Gastrocnemius medialis (tissue), 4 donors: ENCODE measurements around the gene TFEB. TPM values are rescaled to one million over a fixed set of nuclear protein-coding genes. Genes with fewer than 3 reads are reported as not detected.

Experiments used
- ATAC-seq, 2 donors: fragments of 150-250 bp; one replicate each; pipeline ENCODE4 v1.9.1; 2016
- DNase-seq, 2 donors: peaks; one replicate each; pipeline ENCODE4 v3.0.0-alpha.2; 2019
- H3K27ac ChIP-seq, 4 donors: fragments of 200-600 bp; sonication (generic); 1 replicate in 1 of 4; 2 replicates in 3 of 4; pipeline ENCODE4 v1.5.1; 2016 to 2018; ENCODE audit warnings: mild to moderate bottlenecking in 2 of 4, moderate library complexity in 1 of 4
- H3K27me3 ChIP-seq, 3 donors: fragments of 200-600 bp; sonication (generic) in 2 of 3; 1 replicate in 1 of 3; 2 replicates in 2 of 3; pipeline versions ENCODE4 v1.5.1 to v1.6.0; 2016 to 2019; ENCODE audit warnings: mild to moderate bottlenecking in 1 of 3, moderate library complexity in 1 of 3
- H3K36me3 ChIP-seq, 2 donors: fragments of 200-600 bp; sonication (generic) in 1 of 2; one replicate each; pipeline ENCODE4 v1.5.1; 2017 to 2018
- H3K4me1 ChIP-seq, 2 donors: fragments of 200-600 bp; sonication (generic) in 1 of 2; one replicate each; pipeline ENCODE4 v1.5.1; 2016 to 2017; ENCODE audit warnings: mild to moderate bottlenecking in 2 of 2
- H3K4me3 ChIP-seq, 4 donors: fragments of 200-600 bp; sonication (generic) in 3 of 4; 1 replicate in 1 of 4; 2 replicates in 3 of 4; pipeline ENCODE4 v1.5.1; 2016 to 2019; ENCODE audit warnings: mild to moderate bottlenecking in 2 of 4
- H3K9me3 ChIP-seq, 3 donors: fragments of 200-600 bp; sonication (generic) in 2 of 3; 1 replicate in 1 of 3; 2 replicates in 2 of 3; pipeline ENCODE4 v1.5.1; 2016 to 2019
- CTCF ChIP-seq, 5 experiments: fragments of 450-650 bp in 3 of 5; fragments of 200-600 bp in 2 of 5; sonication (generic) in 2 of 5; IDR thresholded peaks in 4 of 5; conservative IDR thresholded peaks in 1 of 5; 1 replicate in 4 of 5; 2 replicates in 1 of 5; pipeline ENCODE4 v1.5.1; 2016 to 2019; ENCODE audit warnings: antibody characterized with exemption in 5 of 5, mild to moderate bottlenecking in 3 of 5, moderate library complexity in 3 of 5
- POLR2A ChIP-seq, 2 donors: fragments of 450-650 bp; IDR thresholded peaks; one replicate each; pipeline ENCODE4 v1.6.1; 2017; ENCODE audit warnings: antibody characterized with exemption in 2 of 2, mild to moderate bottlenecking in 2 of 2, moderate library complexity in 2 of 2
- in situ Hi-C, 4 donors: fragments of 200-750 bp; cut with MboI; loops; one replicate each; pipeline versions ENCODE4 v1.15.0 to v1.8.0; 2017; ENCODE audit warnings: low sequenced_read_pairs in 4 of 4
- intact Hi-C: fragments of 100-400 bp; cut with DNase I; formaldehyde crosslinking; loops from one replicate; pipeline ENCODE4 v1.15.1; 2023; ENCODE audit warnings: low total_unique reads
- total RNA-seq, 4 donors: library from RNA; depleted of rRNA; stranded (reverse); fragments of >200 nt; gene quantifications; one replicate each; pipeline versions ENCODE4 v1.1.0 to v1.2.3, GENCODE V29; 2016

The TFEB gene
- total RNA-seq, 4 donors from 2014 or later = 82.8 to 121 (median 93.3) TPM

GRCh38 chr6:41715795-41716515 is 19.5 kb downstream of the TFEB start:
- intact Hi-C loops = no loop called here
- H3K36me3 ChIP-seq = no peaks in the 10 kb centered on the region
- no peaks in the 10 kb centered on the region for H3K9me3 ChIP-seq
- ATAC-seq (no peak), DNase-seq (no peak)
- H3K4me1 ChIP-seq = peaks cover 100% of the 10 kb centered on the region in 2 donors
- H3K4me3 ChIP-seq = no peak overlapping the region
- peak overlapping the region; percentile 97 to 99 (median 98) for H3K27ac ChIP-seq
- TF ChIP-seq POLR2A (IDR thresholded peaks at IDR 0.05) = no peak
- no peak for TF ChIP-seq CTCF (IDR thresholded peaks at IDR 0.05 in 4 of 5, conservative IDR thresholded peaks at IDR 0.05 in 1 of 5)
- in situ Hi-C loops = no loop called here
- H3K27me3 ChIP-seq = no peaks in the 10 kb centered on the region

DNA sequence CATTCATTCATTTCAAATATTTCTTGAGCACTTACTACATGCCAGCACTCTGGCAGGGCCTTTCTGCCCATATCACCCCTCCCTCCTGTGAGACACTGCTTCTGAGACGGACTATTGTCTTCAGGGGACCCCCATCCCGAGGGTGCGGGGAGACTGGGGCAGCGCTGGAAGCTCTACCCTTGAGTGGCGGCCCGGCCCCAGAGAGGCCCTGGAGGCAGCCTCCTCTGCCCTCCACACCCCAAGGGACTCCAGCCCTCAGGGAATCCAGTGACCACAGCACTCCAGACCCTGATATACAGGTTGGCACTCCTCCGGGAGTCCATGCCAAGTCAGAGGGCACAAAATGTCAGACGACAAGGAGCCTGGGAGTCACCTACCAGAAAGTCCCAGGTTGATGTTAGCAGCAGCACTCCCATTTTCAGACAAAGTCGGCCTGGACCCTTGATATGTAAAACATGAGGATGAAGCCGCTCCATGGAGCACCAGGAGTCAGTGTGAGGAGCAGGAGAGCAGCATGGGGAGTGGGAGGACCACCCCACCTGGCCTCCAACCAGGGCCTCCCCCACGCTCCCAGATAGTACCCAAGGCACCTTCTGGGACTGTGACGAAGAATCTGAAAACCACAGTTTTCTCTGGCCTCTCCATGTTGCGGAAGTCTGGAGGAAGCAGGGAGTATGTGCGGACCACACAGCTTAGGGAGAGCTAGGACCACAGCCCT is 20.7 kb downstream of the TFEB start:
- no peaks in the 10 kb centered on the region for H3K36me3 ChIP-seq
- no peak for DNase-seq
- intact Hi-C loops = no loop called here
- in situ Hi-C loops = no loop called here
- H3K9me3 ChIP-seq = no peaks in the 10 kb centered on the region
- TF ChIP-seq POLR2A (IDR thresholded peaks at IDR 0.05) (no peak), CTCF (IDR thresholded peaks at IDR 0.05 in 4 of 5, conservative IDR thresholded peaks at IDR 0.05 in 1 of 5) (no peak)
- no peak for ATAC-seq
- H3K4me3 ChIP-seq = no peak overlapping the region
- H3K27me3 ChIP-seq = no peaks in the 10 kb centered on the region
- peaks cover 100% of the 10 kb centered on the region in 2 donors for H3K4me1 ChIP-seq
- H3K27ac ChIP-seq = peak overlapping the region; percentile 97 to 99 (median 98)

GRCh38 chr6:41713650-41714291 is 21.6 kb downstream of the TFEB start:
- intact Hi-C loops = loop anchor here (1.0 kb wide), 1 partner anchor 11 kb away; no protein-coding TSS in a partner anchor
- peak; percentile 89 to 96 for DNase-seq
- Histone ChIP-seq H3K9me3 (no peaks in the 10 kb centered on the region), H3K27me3 (no peaks in the 10 kb centered on the region), H3K4me3 (no peak overlapping the region), H3K36me3 (no peaks in the 10 kb centered on the region), H3K27ac (peak overlapping the region; percentile 97 to 99 (median 98)), H3K4me1 (peaks cover 100% of the 10 kb centered on the region in 2 donors)
- in situ Hi-C loops = no loop called here
- ATAC-seq = peak; percentile 58 to 62
- TF ChIP-seq POLR2A (IDR thresholded peaks at IDR 0.05) (no peak), CTCF (IDR thresholded peaks at IDR 0.05 in 4 of 5, conservative IDR thresholded peaks at IDR 0.05 in 1 of 5) (no peak)

GRCh38 chr6:41713159-41713649 is 22.2 kb downstream of the TFEB start:
- ATAC-seq = peak; percentile 53 to 63
- DNase-seq = peak; percentile 84 to 93
- in situ Hi-C loops (no loop called here), intact Hi-C loops (loop anchor here (1.0 kb wide), 1 partner anchor 11 kb away; no protein-coding TSS in a partner anchor)
- Histone ChIP-seq H3K27ac (peak overlapping the region; percentile 97 to 99 (median 98)), H3K36me3 (no peaks in the 10 kb centered on the region), H3K4me3 (peak overlapping the region in 1 of 4 donors; percentile 10), H3K27me3 (no peaks in the 10 kb centered on the region), H3K9me3 (no peaks in the 10 kb centered on the region), H3K4me1 (peaks cover 100% of the 10 kb centered on the region in 2 donors)
- TF ChIP-seq POLR2A (IDR thresholded peaks at IDR 0.05) (peak in 1 of 2 donors; percentile 63), CTCF (IDR thresholded peaks at IDR 0.05 in 4 of 5, conservative IDR thresholded peaks at IDR 0.05 in 1 of 5) (no peak)
